HEK293 (cell line): ENCODE results near the gene JAK3.

ENCODE experiments used
- CTCF ChIA-PET: fragments of 350-600 bp; formaldehyde crosslinking; extraction: SDS; loops from one replicate; lab custom pipeline; 2021; ENCODE audit warnings: antibody characterized with exemption; lab: Yijun Ruan, JAX
- POLR2A ChIA-PET: fragments of 300-600 bp; formaldehyde crosslinking; extraction: SDS; loops from one replicate; lab custom pipeline; 2020; ENCODE audit warnings: antibody characterized with exemption, inconsistent platforms; lab: Yijun Ruan, JAX
- H3K27ac ChIP-seq: fragments of 200-500 bp; sonication (Bioruptor generic); 2 replicates; pipeline ENCODE4 v1.5.1; 2014; ENCODE audit warnings: low read depth, low read length, control low read depth, inconsistent platforms; ENCODE audit errors: extremely low read depth
- H3K36me3 ChIP-seq, 2 experiments: fragments of 200-500 bp in 1 of 2; sonication (Bioruptor generic) in 1 of 2; 1 replicate in 1 of 2; 2 replicates in 1 of 2; pipeline ENCODE4 v1.5.1; 2014 to 2017; ENCODE audit warnings: inconsistent platforms in 2 of 2, low read length in 2 of 2; ENCODE audit not compliant: control insufficient read depth in 2 of 2, insufficient read depth in 1 of 2
- H3K4me1 ChIP-seq: fragments of 200-500 bp; sonication (Bioruptor generic); 2 replicates; pipeline ENCODE4 v1.5.1; 2014; ENCODE audit warnings: mild to moderate bottlenecking, low read length, inconsistent platforms; ENCODE audit not compliant: control insufficient read depth, insufficient read depth
- H3K4me3 ChIP-seq: 2 replicates; pipeline ENCODE4 v1.5.1; 2011; ENCODE audit warnings: low read depth, mild to moderate bottlenecking, control low read depth, low read length, moderate library complexity
- H3K9me3 ChIP-seq: fragments of 200-500 bp; sonication (Bioruptor generic); 2 replicates; pipeline ENCODE4 v1.5.1; 2014; ENCODE audit warnings: low read depth, low read length, inconsistent platforms; ENCODE audit not compliant: control insufficient read depth, insufficient read depth
- BCL11B ChIP-seq: fragments of 450-650 bp; formaldehyde crosslinking; IDR thresholded peaks from 2 replicates; pipeline ENCODE4 v1.5.1; 2016; ENCODE audit warnings: low read depth, missing biosample characterization, missing genetic modification characterization
- ELK4 ChIP-seq: IDR thresholded peaks from 2 replicates; pipeline ENCODE4 v1.6.1; 2011; ENCODE audit warnings: mild to moderate bottlenecking, low read depth, low read length, borderline replicate concordance
- GFI1B ChIP-seq: fragments of 450-650 bp; formaldehyde crosslinking; IDR thresholded peaks from 2 replicates; pipeline ENCODE4 v1.5.1; 2016; ENCODE audit warnings: missing biosample characterization, missing genetic modification characterization
- GLIS1 ChIP-seq: fragments of 450-650 bp; formaldehyde crosslinking; IDR thresholded peaks from 2 replicates; pipeline ENCODE4 v1.5.1; 2016; ENCODE audit warnings: missing biosample characterization, missing genetic modification characterization
- GLIS2 ChIP-seq: fragments of 450-650 bp; formaldehyde crosslinking; IDR thresholded peaks from 2 replicates; pipeline ENCODE4 v1.5.1; 2016; ENCODE audit warnings: missing biosample characterization, missing genetic modification characterization
- IKZF3 ChIP-seq: fragments of 450-650 bp; IDR thresholded peaks from 2 replicates; pipeline ENCODE4 v1.5.0; 2018; ENCODE audit warnings: missing biosample characterization, mild to moderate bottlenecking, missing genetic modification characterization, moderate library complexity
- KLF1 ChIP-seq: fragments of 450-650 bp; formaldehyde crosslinking; IDR thresholded peaks from 2 replicates; pipeline ENCODE4 v1.5.1; 2016; ENCODE audit warnings: missing biosample characterization, missing genetic modification characterization
- KLF16 ChIP-seq: fragments of 450-650 bp; formaldehyde crosslinking; IDR thresholded peaks from 2 replicates; pipeline ENCODE4 v1.5.1; 2017; ENCODE audit warnings: missing biosample characterization, missing genetic modification characterization
- MZF1 ChIP-seq: fragments of 450-650 bp; formaldehyde crosslinking; IDR thresholded peaks from 2 replicates; pipeline ENCODE4 v1.5.1; 2017; ENCODE audit warnings: missing biosample characterization, missing genetic modification characterization, borderline replicate concordance
- PRDM10 ChIP-seq: fragments of 450-650 bp; formaldehyde crosslinking; IDR thresholded peaks from 2 replicates; pipeline ENCODE4 v1.5.1; 2016; ENCODE audit warnings: missing biosample characterization, missing genetic modification characterization
- SP2 ChIP-seq: fragments of 450-650 bp; formaldehyde crosslinking; IDR thresholded peaks from 2 replicates; pipeline ENCODE4 v1.5.1; 2016; ENCODE audit warnings: missing biosample characterization, missing genetic modification characterization
- SP3 ChIP-seq: fragments of 450-650 bp; formaldehyde crosslinking; IDR thresholded peaks from 2 replicates; pipeline ENCODE4 v1.5.1; 2016; ENCODE audit warnings: missing biosample characterization, missing genetic modification characterization
- ZBTB10 ChIP-seq: fragments of 450-650 bp; formaldehyde crosslinking; IDR thresholded peaks from 2 replicates; pipeline ENCODE4 v1.5.1; 2016; ENCODE audit warnings: missing biosample characterization, missing genetic modification characterization
- ZFP3 ChIP-seq: fragments of 450-650 bp; formaldehyde crosslinking; IDR thresholded peaks from 2 replicates; pipeline ENCODE4 v1.5.1; 2016; ENCODE audit warnings: low read depth, missing biosample characterization, missing genetic modification characterization
- ZFP37 ChIP-seq: fragments of 450-650 bp; formaldehyde crosslinking; IDR thresholded peaks from 2 replicates; pipeline ENCODE4 v1.5.1; 2016; ENCODE audit warnings: missing biosample characterization, missing genetic modification characterization
- ZNF10 ChIP-seq: fragments of 450-650 bp; formaldehyde crosslinking; IDR thresholded peaks from 2 replicates; pipeline ENCODE4 v1.5.1; 2017; ENCODE audit warnings: missing biosample characterization, missing genetic modification characterization
- ZNF138 ChIP-seq: fragments of 450-650 bp; formaldehyde crosslinking; IDR thresholded peaks from 2 replicates; pipeline ENCODE4 v1.5.1; 2016; ENCODE audit warnings: missing biosample characterization, missing genetic modification characterization, borderline replicate concordance
- ZNF223 ChIP-seq: fragments of 450-650 bp; formaldehyde crosslinking; IDR thresholded peaks from 2 replicates; pipeline ENCODE4 v1.5.1; 2016; ENCODE audit warnings: missing biosample characterization, missing genetic modification characterization
- ZNF335 ChIP-seq: fragments of 450-650 bp; formaldehyde crosslinking; conservative IDR thresholded peaks from 2 replicates; pipeline ENCODE4 v1.5.1; 2016; ENCODE audit warnings: missing biosample characterization, missing genetic modification characterization
- ZNF341 ChIP-seq: fragments of 450-650 bp; formaldehyde crosslinking; IDR thresholded peaks from 2 replicates; pipeline ENCODE4; 2016; ENCODE audit warnings: low read depth, missing biosample characterization, missing genetic modification characterization
- ZNF366 ChIP-seq: fragments of 450-650 bp; formaldehyde crosslinking; conservative IDR thresholded peaks from 2 replicates; pipeline ENCODE4 v1.5.1; 2016; ENCODE audit warnings: missing biosample characterization, missing genetic modification characterization
- ZNF600 ChIP-seq: fragments of 450-650 bp; formaldehyde crosslinking; IDR thresholded peaks from 2 replicates; pipeline ENCODE4 v1.5.1; 2016; ENCODE audit warnings: missing biosample characterization, missing genetic modification characterization
- ZNF621 ChIP-seq: fragments of 450-650 bp; formaldehyde crosslinking; IDR thresholded peaks from 2 replicates; pipeline ENCODE4 v1.5.1; 2017; ENCODE audit warnings: missing biosample characterization, missing genetic modification characterization
- ZNF629 ChIP-seq: fragments of 450-650 bp; formaldehyde crosslinking; IDR thresholded peaks from 2 replicates; pipeline ENCODE4 v1.5.1; 2017; ENCODE audit warnings: missing biosample characterization, missing genetic modification characterization
- ZNF677 ChIP-seq: fragments of 450-650 bp; IDR thresholded peaks from 2 replicates; pipeline ENCODE4 v1.5.0; 2018; ENCODE audit warnings: missing biosample characterization, mild to moderate bottlenecking, missing genetic modification characterization, moderate library complexity
- ZNF768 ChIP-seq: fragments of 450-650 bp; formaldehyde crosslinking; IDR thresholded peaks from 2 replicates; pipeline ENCODE4 v1.5.1; 2018; ENCODE audit warnings: missing biosample characterization, mild to moderate bottlenecking, missing genetic modification characterization
- TF ChIP-seq, protein P1 (sequence below): fragments of 450-650 bp; formaldehyde crosslinking; IDR thresholded peaks from 2 replicates; pipeline ENCODE4 v1.5.1; 2016; ENCODE audit warnings: missing biosample characterization, missing genetic modification characterization

JAK3 gene

DNA sequence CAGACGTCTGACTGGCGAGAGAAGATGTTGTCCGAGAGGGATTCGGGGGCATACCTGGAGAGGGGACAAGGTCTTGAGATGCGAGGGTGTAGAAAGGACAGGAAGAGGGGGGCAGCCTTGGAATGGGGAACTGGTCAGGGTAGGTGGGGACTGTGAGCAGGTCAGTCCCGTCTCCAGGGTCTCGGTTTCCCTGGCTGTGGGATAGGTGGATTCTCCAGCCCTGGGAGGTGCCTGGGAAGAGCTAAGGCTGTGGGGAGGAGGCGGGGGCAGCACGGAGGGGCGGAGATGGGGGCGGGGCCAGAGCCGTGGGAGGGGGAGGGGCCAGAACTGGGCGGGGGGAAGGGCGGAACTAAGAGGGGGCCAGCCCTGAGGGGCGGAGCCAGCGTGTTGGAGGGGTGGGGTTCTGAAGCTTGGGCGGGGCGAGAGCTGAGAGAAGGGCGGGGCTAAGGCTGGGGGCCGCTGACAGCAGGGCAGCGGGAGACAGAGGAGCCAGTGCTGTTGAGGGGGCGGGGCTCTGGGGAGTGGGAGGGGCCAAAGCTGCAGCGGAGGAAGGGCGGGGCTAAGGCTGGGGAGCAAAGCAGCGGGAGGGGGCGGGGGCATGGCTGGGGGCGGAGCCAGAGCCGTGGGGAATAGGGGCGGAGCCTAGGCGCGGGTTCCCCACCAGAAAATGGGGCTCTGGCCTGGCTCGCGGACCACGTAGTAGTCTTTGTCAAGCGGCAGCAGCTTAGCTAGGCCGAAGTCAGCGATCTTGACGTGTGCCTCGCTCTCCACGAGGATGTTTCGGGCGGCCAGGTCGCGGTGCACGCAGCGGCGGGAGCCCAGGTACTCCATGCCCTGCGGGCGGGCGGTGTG, 17.0 kb downstream of the JAK3 start (continued):
- TF ChIP-seq ZBTB10 (tag by site-specific recombination) (peak; percentile 61; the same call in 1 of the 2 replicates), SP2 (tag by site-specific recombination) (peak; percentile 57), ZNF677 (tag by site-specific recombination) (no peak), ZFP3 (tag by site-specific recombination) (no peak), MZF1 (tag by site-specific recombination) (no peak), SP3 (tag by site-specific recombination) (peak; percentile 46), ZFP37 (tag by site-specific recombination) (no peak), PRDM10 (tag by site-specific recombination) (peak; percentile 73), ZNF621 (no peak), ELK4 (no peak), ZNF341 (peak; percentile 97), ZNF768 (tag by site-specific recombination) (no peak)
- TF ChIP-seq, protein P1, sequence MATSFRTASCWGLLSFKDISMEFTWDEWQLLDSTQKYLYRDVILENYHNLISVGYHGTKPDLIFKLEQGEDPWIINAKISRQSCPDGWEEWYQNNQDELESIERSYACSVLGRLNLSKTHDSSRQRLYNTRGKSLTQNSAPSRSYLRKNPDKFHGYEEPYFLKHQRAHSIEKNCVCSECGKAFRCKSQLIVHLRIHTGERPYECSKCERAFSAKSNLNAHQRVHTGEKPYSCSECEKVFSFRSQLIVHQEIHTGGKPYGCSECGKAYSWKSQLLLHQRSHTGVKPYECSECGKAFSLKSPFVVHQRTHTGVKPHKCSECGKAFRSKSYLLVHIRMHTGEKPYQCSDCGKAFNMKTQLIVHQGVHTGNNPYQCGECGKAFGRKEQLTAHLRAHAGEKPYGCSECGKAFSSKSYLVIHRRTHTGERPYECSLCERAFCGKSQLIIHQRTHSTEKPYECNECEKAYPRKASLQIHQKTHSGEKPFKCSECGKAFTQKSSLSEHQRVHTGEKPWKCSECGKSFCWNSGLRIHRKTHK (tag by site-specific recombination) = no peak

GRCh38 chr19:17829855-17830566, 17.8 kb downstream of the JAK3 start:
- H3K4me1 ChIP-seq = no peaks in the 10 kb centered on the region
- H3K4me3 ChIP-seq = peak overlapping the region; percentile 40
- no peaks in the 10 kb centered on the region for H3K9me3 ChIP-seq
- no peaks in the 10 kb centered on the region for H3K36me3 ChIP-seq
- ChIA-PET POLR2A (interaction anchor here (0.6 to 1.6 kb wide), 8 partner anchors 9 to 491 kb away, joined by 3 to 13 read pairs (median 4); partner anchors contain the start of genes B3GNT3, CCDC124, RPL18A and SLC27A1), CTCF (interaction anchor here (0.6 to 1.3 kb wide), 4 partner anchors 10 to 556 kb away, joined by 3 to 4 read pairs (median 3); partner anchors contain the start of genes GDF15 and RPL18A)
- no peak overlapping the region; the same call in 1 of the 2 replicates for H3K27ac ChIP-seq
- TF ChIP-seq ZNF600 (0 out of 2 replicates have a peak, but pooled peaks have one; percentile 21), KLF1 (tag by site-specific recombination) (peak; percentile 11; the same call in 1 of the 2 replicates), GLIS2 (peak; percentile 56; the same call in 1 of the 2 replicates), KLF16 (no peak), BCL11B (0 out of 2 replicates have a peak, but pooled peaks have one; percentile 27), ZNF223 (tag by site-specific recombination) (peak; percentile 96), ZNF138 (no peak), ZNF335 (peak; percentile 59), ZNF10 (tag by site-specific recombination) (peak; percentile 66; the same call in 1 of the 2 replicates), GFI1B (no peak), GLIS1 (tag by site-specific recombination) (peak; percentile 12; the same call in 1 of the 2 replicates), ZNF629 (tag by site-specific recombination) (no peak), IKZF3 (tag by site-specific recombination) (peak; percentile 49), ZNF366 (0 out of 2 replicates have a peak, but pooled peaks have one; percentile 39), ZNF341 (no peak)
